Activated CD8-positive, alpha-beta T cell treated with anti-CD3 and anti-CD28 coated beads, Interleukin-2, amount 10 ng/mL, durations not matched to agents 7 days and 5 days (primary cell): ENCODE results near the gene EPS8L2. TPM values are rescaled to one million over a fixed set of nuclear protein-coding genes. Genes with fewer than 3 reads are reported as not detected.

Source experiments
- ATAC-seq: fragments of 150-1000 bp; cut with Tn5 transposase; one replicate; pipeline ENCODE4 v1.10.0; 2021; ENCODE audit warnings: moderate library complexity
- CTCF ChIA-PET: fragments of 350-600 bp; sonication (Branson Sonifier 250); formaldehyde crosslinking; loops from one replicate; lab custom pipeline; 2021; ENCODE audit warnings: antibody characterized with exemption; lab: Charles Lee
- POLR2A ChIA-PET: fragments of 350-600 bp; sonication (Branson Sonifier 250); formaldehyde crosslinking; loops from one replicate; lab custom pipeline; 2021; ENCODE audit warnings: antibody characterized with exemption; lab: Charles Lee
- DNase-seq: peaks from one replicate; pipeline ENCODE4 v3.0.0-alpha.2; 2020
- H3K27ac Mint-ChIP-seq: one replicate; pipeline ENCODE4 v1.8.0; 2021; ENCODE audit warnings: mild to moderate bottlenecking, mixed read lengths
- H3K27me3 Mint-ChIP-seq: one replicate; pipeline ENCODE4 v1.8.0; 2021; ENCODE audit warnings: low read depth, mixed read lengths
- H3K36me3 Mint-ChIP-seq: one replicate; pipeline ENCODE4 v1.8.0; 2021; ENCODE audit warnings: low read depth, mixed read lengths
- H3K4me1 Mint-ChIP-seq: one replicate; pipeline ENCODE4 v1.8.0; 2021; ENCODE audit warnings: low read depth, mixed read lengths
- H3K4me3 Mint-ChIP-seq: one replicate; pipeline ENCODE4 v1.8.0; 2021; ENCODE audit warnings: mild to moderate bottlenecking, mixed read lengths
- H3K9me3 Mint-ChIP-seq: one replicate; pipeline ENCODE4 v1.8.0; 2022; ENCODE audit warnings: mixed read lengths; ENCODE audit not compliant: insufficient read depth
- total RNA-seq, 2 experiments: library from RNA; stranded (reverse); gene quantifications; one replicate each; pipeline ENCODE4 v1.2.3, GENCODE V29; 2021

Gene EPS8L2
- total RNA-seq, 2 experiments from 2014 or later: 13.9 to 15.0 TPM

- Mint-ChIP-seq H3K9me3 (no peaks in the 10 kb centered on the region), H3K27me3 (no peaks in the 10 kb centered on the region), H3K4me3 (peak overlapping the region; percentile 8), H3K36me3 (peaks cover 32% of the 10 kb centered on the region), H3K27ac (no peak overlapping the region), H3K4me1 (peaks cover 45% of the 10 kb centered on the region)
- ChIA-PET CTCF (interaction anchor here (1.1 kb wide), 2 partner anchors 35 to 36 kb away, joined by 3 to 4 read pairs; no protein-coding TSS in a partner anchor), POLR2A (no interaction called here)
- no peak for ATAC-seq
- DNase-seq: peak; percentile 38
Measured at GRCh38 chr11:690738-691633, 15.0 kb upstream of the EPS8L2 start.

- H3K27me3 Mint-ChIP-seq: no peaks in the 10 kb centered on the region
- peaks cover 25% of the 10 kb centered on the region for H3K36me3 Mint-ChIP-seq
- ChIA-PET POLR2A (no interaction called here), CTCF (no interaction called here)
- no peaks in the 10 kb centered on the region for H3K9me3 Mint-ChIP-seq
- peaks cover 53% of the 10 kb centered on the region for H3K4me1 Mint-ChIP-seq
- no peak for DNase-seq
- H3K27ac Mint-ChIP-seq: peak overlapping the region; percentile 53
- ATAC-seq: no peak
- H3K4me3 Mint-ChIP-seq: peak overlapping the region; percentile 8
Measured at GRCh38 chr11:691710-692590, 14.1 kb upstream of the EPS8L2 start.

GRCh38 chr11:692824-693414 lies 13.1 kb upstream of the EPS8L2 start:
- DNase-seq (peak; percentile 63), ATAC-seq (no peak)
- POLR2A ChIA-PET: interaction anchor here (0.7 to 0.8 kb wide), 2 partner anchors 33 to 78 kb away, joined by 3 read pairs; no protein-coding TSS in a partner anchor
- Mint-ChIP-seq H3K27me3 (no peaks in the 10 kb centered on the region), H3K4me3 (peak overlapping the region; percentile 79), H3K4me1 (peaks cover 63% of the 10 kb centered on the region), H3K27ac (peak overlapping the region; percentile 82), H3K9me3 (no peaks in the 10 kb centered on the region), H3K36me3 (peaks cover 16% of the 10 kb centered on the region)
- CTCF ChIA-PET: no interaction called here

- Mint-ChIP-seq H3K4me3 (peak overlapping the region; percentile 79), H3K9me3 (no peaks in the 10 kb centered on the region), H3K4me1 (peaks cover 68% of the 10 kb centered on the region), H3K27me3 (no peaks in the 10 kb centered on the region), H3K27ac (peak overlapping the region; percentile 82), H3K36me3 (peaks cover 12% of the 10 kb centered on the region)
- ChIA-PET POLR2A (interaction anchor here (0.8 kb wide), 1 partner anchor 32 kb away, joined by 3 read pairs; no protein-coding TSS in a partner anchor), CTCF (interaction anchor here (1.1 kb wide), 1 partner anchor 44 kb away, joined by 3 read pairs; no protein-coding TSS in a partner anchor)
- no peak for DNase-seq
- no peak for ATAC-seq
Measured at GRCh38 chr11:693415-693831, 12.6 kb upstream of the EPS8L2 start.

- Mint-ChIP-seq H3K4me3 (peak overlapping the region; percentile 79), H3K27ac (peak overlapping the region; percentile 82), H3K36me3 (peaks cover 12% of the 10 kb centered on the region), H3K9me3 (no peaks in the 10 kb centered on the region), H3K27me3 (no peaks in the 10 kb centered on the region), H3K4me1 (peaks cover 70% of the 10 kb centered on the region)
- ATAC-seq: no peak
- ChIA-PET CTCF (interaction anchor here (1.1 to 5.3 kb wide), 2 partner anchors 32 to 44 kb away, joined by 3 to 51 read pairs; no protein-coding TSS in a partner anchor), POLR2A (interaction anchor here (0.8 kb wide), 1 partner anchor 32 kb away, joined by 3 read pairs; no protein-coding TSS in a partner anchor)
- no peak for DNase-seq
Measured at GRCh38 chr11:693887-694562, 12.0 kb upstream of the EPS8L2 start.

GRCh38 chr11:694563-695287 lies 11.3 kb upstream of the EPS8L2 start, which contains the start of gene DEAF1:
Gene DEAF1, minus strand, starts transcription at chr11:695222. Its CDS starts 175 bp downstream, at chr11:695047.
- peak within 1 kb of the TSS; percentile 96 for H3K27ac Mint-ChIP-seq
- ChIA-PET POLR2A (interaction anchor here (0.9 to 3.4 kb wide), 6 partner anchors 12 to 137 kb away, joined by 3 to 24 read pairs (median 4); partner anchors contain the start of genes IRF7 and PHRF1), CTCF (interaction anchor here (0.6 to 5.3 kb wide), 5 partner anchors 12 to 196 kb away, joined by 3 to 51 read pairs (median 5); no protein-coding TSS in a partner anchor)
- ATAC-seq (peak; percentile 89), DNase-seq (peak; percentile 100)
- H3K27me3 Mint-ChIP-seq: no peaks in the 10 kb centered on the region
- peaks cover 63% of the 10 kb centered on the region for H3K4me1 Mint-ChIP-seq
- H3K36me3 Mint-ChIP-seq: peaks cover 12% of the 10 kb centered on the region
- H3K4me3 Mint-ChIP-seq: peak within 1 kb of the TSS; percentile 89
- H3K9me3 Mint-ChIP-seq: no peaks in the 10 kb centered on the region

GRCh38 chr11:695288-695537 lies 10.8 kb upstream of the EPS8L2 start:
- ATAC-seq (no peak), DNase-seq (no peak)
- ChIA-PET POLR2A (interaction anchor here (0.6 to 3.4 kb wide), 9 partner anchors 12 to 488 kb away, joined by 3 to 24 read pairs (median 3); partner anchors contain the start of genes BET1L, IRF7, PHRF1 and RIC8A), CTCF (interaction anchor here (0.6 to 5.3 kb wide), 6 partner anchors 13 to 196 kb away, joined by 3 to 51 read pairs (median 6); no protein-coding TSS in a partner anchor)
- Mint-ChIP-seq H3K36me3 (peaks cover 12% of the 10 kb centered on the region), H3K27ac (peak overlapping the region; percentile 96), H3K4me1 (peaks cover 61% of the 10 kb centered on the region), H3K4me3 (peak overlapping the region; percentile 89), H3K27me3 (no peaks in the 10 kb centered on the region), H3K9me3 (no peaks in the 10 kb centered on the region)

GRCh38 chr11:695538-696248 lies 10.3 kb upstream of the EPS8L2 start, which contains the start of gene TMEM80:
Gene TMEM80, plus strand, starts transcription at chr11:695816. Its CDS starts 12 bp downstream, at chr11:695828.
- no peaks in the 10 kb centered on the region for H3K9me3 Mint-ChIP-seq
- H3K27me3 Mint-ChIP-seq: no peaks in the 10 kb centered on the region
- H3K4me1 Mint-ChIP-seq: peaks cover 59% of the 10 kb centered on the region
- DNase-seq (peak; percentile 99), ATAC-seq (peak; percentile 81)
- peak within 1 kb of the TSS; percentile 96 for H3K27ac Mint-ChIP-seq
- POLR2A ChIA-PET: interaction anchor here (0.6 to 3.4 kb wide), 11 partner anchors 13 to 488 kb away, joined by 3 to 24 read pairs (median 3); partner anchors contain the start of genes BET1L, IRF7, PHRF1 and RIC8A
- H3K4me3 Mint-ChIP-seq: peak within 1 kb of the TSS; percentile 89
- CTCF ChIA-PET: interaction anchor here (0.6 to 5.3 kb wide), 6 partner anchors 13 to 197 kb away, joined by 3 to 51 read pairs (median 6); no protein-coding TSS in a partner anchor
- peaks cover 14% of the 10 kb centered on the region for H3K36me3 Mint-ChIP-seq

GRCh38 chr11:696955-697491 lies 9.0 kb upstream of the EPS8L2 start:
- CTCF ChIA-PET: interaction anchor here (1.1 to 5.3 kb wide), 4 partner anchors 22 to 109 kb away, joined by 3 to 51 read pairs (median 6); partner anchors contain the start of gene TALDO1
- no peaks in the 10 kb centered on the region for H3K9me3 Mint-ChIP-seq
- POLR2A ChIA-PET: interaction anchor here (0.7 to 3.4 kb wide), 3 partner anchors 15 to 28 kb away, joined by 3 to 24 read pairs (median 3); no protein-coding TSS in a partner anchor
- no peak overlapping the region for H3K27ac Mint-ChIP-seq
- ATAC-seq (no peak), DNase-seq (no peak)
- H3K36me3 Mint-ChIP-seq: peaks cover 15% of the 10 kb centered on the region
- H3K4me3 Mint-ChIP-seq: peak overlapping the region; percentile 89
- peaks cover 46% of the 10 kb centered on the region for H3K4me1 Mint-ChIP-seq
- no peaks in the 10 kb centered on the region for H3K27me3 Mint-ChIP-seq
